Activated naive CD8-positive, alpha-beta T cell treated with anti-CD3 and anti-CD28 coated beads, Interleukin-2, amount 50 U/mL, for 24 hours (primary cell): ENCODE measurements around the gene PBX2.
"Not testable (repeated sequence)": the region's sequence is repeated elsewhere in the genome, so short reads cannot be mapped to it uniquely, and the experiment has no call there.

Source experiments
- ATAC-seq: fragments of 150-1000 bp; cut with Tn5 transposase; one replicate; pipeline ENCODE4 v1.10.0; 2021
- DNase-seq: peaks from one replicate; pipeline ENCODE4 v3.0.0; 2021
- H3K27ac Mint-ChIP-seq: one replicate; pipeline ENCODE4 v1.8.0; 2021; ENCODE audit warnings: mild to moderate bottlenecking, mixed read lengths
- H3K27me3 Mint-ChIP-seq: one replicate; pipeline ENCODE4 v1.8.0; 2021; ENCODE audit warnings: mixed read lengths
- H3K36me3 Mint-ChIP-seq: one replicate; pipeline ENCODE4 v1.8.0; 2021; ENCODE audit warnings: low read depth, mixed read lengths
- H3K4me1 Mint-ChIP-seq: one replicate; pipeline ENCODE4 v1.8.0; 2021; ENCODE audit warnings: mixed read lengths
- H3K4me3 Mint-ChIP-seq: one replicate; pipeline ENCODE4 v1.8.0; 2021; ENCODE audit warnings: mild to moderate bottlenecking, moderate library complexity, mixed read lengths
- H3K9me3 Mint-ChIP-seq: one replicate; pipeline ENCODE4 v1.8.0; 2021; ENCODE audit warnings: mixed read lengths

The PBX2 gene

DNA sequence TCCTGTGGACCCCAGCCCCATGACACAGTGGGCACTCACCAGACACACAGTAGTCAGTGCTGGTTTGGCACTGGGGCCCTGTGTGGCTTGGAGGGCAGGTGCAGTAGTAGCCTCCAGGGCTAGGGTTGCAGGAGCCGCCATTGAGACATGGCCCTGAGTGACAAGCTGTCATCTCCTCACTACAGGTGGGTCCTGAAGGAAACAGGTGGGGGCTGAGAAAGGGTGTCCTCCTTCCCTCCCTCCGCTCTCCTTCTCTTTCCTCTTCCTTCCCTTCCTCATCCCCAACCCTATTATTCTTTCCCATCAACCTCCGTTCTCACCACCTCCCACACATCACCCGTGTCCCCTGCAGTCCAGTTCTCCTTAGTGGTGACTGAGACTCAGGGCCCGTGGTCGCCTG is 23.6 kb upstream of the PBX2 start:
- ATAC-seq (no peak), DNase-seq (no peak)
- no peaks in the 10 kb centered on the region for H3K4me1 Mint-ChIP-seq
- no peaks in the 10 kb centered on the region for H3K9me3 Mint-ChIP-seq
- no peak overlapping the region for H3K4me3 Mint-ChIP-seq
- no peaks in the 10 kb centered on the region for H3K36me3 Mint-ChIP-seq
- H3K27me3 Mint-ChIP-seq = peaks cover 2% of the 10 kb centered on the region
- H3K27ac Mint-ChIP-seq = no peak overlapping the region

DNA sequence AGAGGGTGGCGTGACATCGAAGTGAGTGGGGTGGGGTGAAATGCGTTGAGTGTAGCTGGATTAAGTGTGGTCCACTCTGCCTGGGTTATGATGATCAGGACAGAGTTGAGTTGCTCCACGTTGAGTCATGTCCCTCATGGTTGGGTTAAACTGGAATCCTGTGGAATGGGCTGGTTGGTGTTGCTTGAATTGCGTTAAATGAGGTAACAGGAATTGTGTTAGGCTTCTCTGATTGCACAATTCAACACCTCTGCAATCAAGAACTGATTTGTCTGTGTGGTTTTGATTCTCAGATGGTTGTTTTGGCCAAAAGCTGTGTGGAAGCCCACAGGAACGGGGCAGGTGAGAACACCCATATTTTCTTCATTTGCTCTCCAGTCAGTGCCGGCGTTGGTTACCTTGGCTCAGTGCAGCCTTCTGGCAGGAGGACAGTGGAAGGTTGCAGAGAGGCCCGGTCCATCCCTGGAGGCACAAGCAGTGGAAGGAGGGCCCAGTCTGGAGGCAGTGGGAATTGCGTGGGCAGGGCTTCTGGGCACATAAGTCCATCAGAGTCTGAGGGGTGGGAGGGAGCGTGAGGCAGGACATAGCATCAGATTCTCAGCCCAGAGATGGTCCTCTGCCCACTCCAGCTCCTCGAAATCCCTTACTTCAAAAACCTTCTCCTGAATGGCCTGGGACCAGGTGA is 22.2 kb upstream of the PBX2 start:
- Mint-ChIP-seq H3K4me1 (no peaks in the 10 kb centered on the region), H3K4me3 (no peak overlapping the region), H3K27ac (no peak overlapping the region), H3K27me3 (no peaks in the 10 kb centered on the region), H3K36me3 (no peaks in the 10 kb centered on the region), H3K9me3 (no peaks in the 10 kb centered on the region)
- no peak for ATAC-seq
- DNase-seq = no peak

DNA sequence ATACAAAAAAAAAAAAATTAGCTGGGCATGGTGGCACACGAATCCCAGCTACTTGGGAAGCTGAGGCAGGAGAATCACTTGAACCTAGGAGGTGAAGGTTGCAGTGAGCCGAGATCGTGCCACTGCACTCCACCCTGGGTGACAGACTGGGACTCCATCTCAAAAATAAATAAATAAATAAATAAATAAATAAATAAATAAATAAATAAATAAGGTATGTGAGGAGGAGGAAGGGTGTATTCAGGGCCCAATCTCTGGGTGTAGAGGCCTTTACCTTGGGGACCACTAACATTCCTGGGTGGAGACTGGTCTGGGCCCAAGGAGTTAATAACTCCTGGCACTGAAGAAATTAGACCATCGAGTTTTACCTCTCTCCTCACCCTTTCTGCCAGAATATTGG is 21.4 kb upstream of the PBX2 start:
- not testable (repeated sequence) for ATAC-seq, DNase-seq, H3K9me3 Mint-ChIP-seq, H3K36me3 Mint-ChIP-seq, H3K4me1 Mint-ChIP-seq, H3K27ac Mint-ChIP-seq, H3K27me3 Mint-ChIP-seq, H3K4me3 Mint-ChIP-seq

DNA sequence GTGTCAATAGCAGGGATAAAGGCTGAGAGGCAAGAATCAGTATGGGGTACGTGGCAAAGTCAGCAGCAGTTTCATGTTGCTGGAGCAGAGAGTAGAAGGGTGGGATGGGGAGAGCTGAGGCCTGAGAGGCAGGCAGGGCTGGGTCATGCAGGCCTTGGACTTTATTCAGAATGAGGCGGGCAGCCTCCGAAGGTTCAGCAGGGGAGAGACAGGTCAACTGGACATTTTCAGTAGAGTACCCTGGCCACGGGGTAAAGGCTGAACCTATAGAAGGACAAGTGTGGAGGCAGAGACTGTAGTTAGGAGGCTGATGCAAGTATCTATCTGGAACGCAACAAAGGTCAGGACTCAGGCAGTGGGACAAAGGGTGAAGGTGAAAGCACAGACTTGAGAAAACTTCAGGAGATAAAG is 20.2 kb upstream of the PBX2 start:
- no peak overlapping the region for H3K27ac Mint-ChIP-seq
- no peaks in the 10 kb centered on the region for H3K36me3 Mint-ChIP-seq
- ATAC-seq = no peak
- no peaks in the 10 kb centered on the region for H3K27me3 Mint-ChIP-seq
- DNase-seq = no peak
- H3K4me3 Mint-ChIP-seq = no peak overlapping the region
- H3K4me1 Mint-ChIP-seq = no peaks in the 10 kb centered on the region
- no peaks in the 10 kb centered on the region for H3K9me3 Mint-ChIP-seq

DNA sequence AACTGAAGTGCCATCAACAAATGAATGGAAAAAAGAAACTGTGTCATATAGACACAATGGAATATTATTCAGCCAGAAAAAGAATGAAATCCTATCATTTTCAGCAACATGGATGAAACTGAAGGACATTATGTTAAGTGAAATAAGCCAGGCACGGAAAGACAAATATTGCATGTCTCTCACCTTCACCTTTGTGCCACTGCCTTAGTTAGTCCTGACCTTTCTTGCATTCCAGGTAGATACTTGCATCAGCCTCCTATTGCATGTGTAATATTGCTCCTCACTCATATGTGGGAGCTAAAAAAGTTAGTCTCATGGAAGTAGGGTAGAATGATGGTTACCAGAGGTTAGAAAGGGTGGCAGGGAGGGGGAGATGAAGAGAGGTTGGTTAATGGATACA is 19.0 kb upstream of the PBX2 start:
- H3K27me3 Mint-ChIP-seq = no peaks in the 10 kb centered on the region

DNA sequence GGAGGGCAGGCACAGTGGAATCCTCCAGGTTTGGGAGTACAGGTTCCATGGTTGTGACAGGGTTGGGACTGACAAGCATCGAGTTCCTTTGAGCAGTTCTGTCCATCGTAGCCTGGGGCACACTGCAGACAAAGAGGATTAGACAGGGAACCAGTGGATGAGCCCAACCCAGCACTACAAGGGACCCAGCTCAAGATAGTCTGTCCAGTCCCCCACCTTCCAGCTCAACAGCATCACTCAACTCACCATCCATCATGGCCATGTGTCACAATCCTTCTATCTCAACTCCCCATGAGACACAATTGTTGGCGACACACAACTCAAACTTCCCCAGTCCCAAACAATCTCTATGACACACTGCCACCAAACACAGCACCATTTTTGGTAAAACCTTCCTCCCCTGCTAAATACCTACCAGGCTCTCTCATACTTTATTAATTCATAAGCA is 14.3 kb upstream of the PBX2 start:
- no peaks in the 10 kb centered on the region for H3K9me3 Mint-ChIP-seq
- no peaks in the 10 kb centered on the region for H3K4me1 Mint-ChIP-seq
- H3K27ac Mint-ChIP-seq = no peak overlapping the region
- no peak for DNase-seq
- ATAC-seq = no peak
- H3K36me3 Mint-ChIP-seq = no peaks in the 10 kb centered on the region
- no peaks in the 10 kb centered on the region for H3K27me3 Mint-ChIP-seq
- H3K4me3 Mint-ChIP-seq = no peak overlapping the region

More for the DNA sequence above, 19.0 kb upstream of the PBX2 start:
- H3K9me3 Mint-ChIP-seq = no peaks in the 10 kb centered on the region
- no peak overlapping the region for H3K27ac Mint-ChIP-seq
- H3K36me3 Mint-ChIP-seq = no peaks in the 10 kb centered on the region
- no peak for ATAC-seq
- no peaks in the 10 kb centered on the region for H3K4me1 Mint-ChIP-seq
- no peak overlapping the region for H3K4me3 Mint-ChIP-seq
- DNase-seq = no peak

DNA sequence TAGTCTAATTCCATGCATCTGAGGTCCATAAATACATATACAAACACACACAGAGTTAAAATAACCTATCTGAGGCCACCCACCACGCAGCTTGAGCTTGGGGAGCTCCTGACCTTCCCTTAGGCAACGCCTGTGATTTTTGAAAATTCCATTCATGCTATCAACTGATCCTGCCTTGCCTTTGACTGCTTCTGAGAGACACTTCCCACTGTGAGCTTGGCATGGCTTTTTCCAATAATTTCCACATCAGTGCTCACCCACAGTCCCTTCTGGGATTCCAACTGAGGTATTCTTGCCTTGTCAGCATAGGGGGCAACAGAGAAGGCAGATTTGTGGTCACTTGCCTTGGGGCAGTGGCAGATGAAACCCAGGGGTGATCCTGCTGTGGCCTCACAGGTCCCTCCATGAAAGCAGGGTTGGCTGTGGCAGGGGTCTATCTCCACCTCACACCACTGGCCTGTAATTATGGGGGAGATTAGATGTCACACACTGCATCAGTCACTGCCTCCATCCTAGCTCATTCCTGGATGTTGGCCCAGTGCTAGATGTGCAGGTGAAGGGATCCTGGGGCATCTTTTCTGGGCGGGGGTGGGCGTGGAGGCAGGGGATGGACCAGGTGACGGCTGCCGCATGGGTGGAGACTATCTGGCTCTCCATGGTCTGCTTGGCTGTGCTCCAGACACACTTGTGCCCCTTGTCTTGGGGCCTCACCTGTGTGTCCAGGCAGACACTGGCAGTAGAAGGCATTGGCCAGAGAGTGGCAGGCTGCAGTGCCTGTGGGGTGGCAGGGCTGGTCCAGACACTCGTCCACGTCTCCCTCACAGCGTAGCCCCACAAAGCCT is 13.6 kb upstream of the PBX2 start:
- no peak overlapping the region for H3K27ac Mint-ChIP-seq
- H3K4me3 Mint-ChIP-seq = no peak overlapping the region
- no peak for ATAC-seq
- no peaks in the 10 kb centered on the region for H3K27me3 Mint-ChIP-seq
- DNase-seq = no peak
- H3K9me3 Mint-ChIP-seq = no peaks in the 10 kb centered on the region
- no peaks in the 10 kb centered on the region for H3K36me3 Mint-ChIP-seq
- H3K4me1 Mint-ChIP-seq = no peaks in the 10 kb centered on the region

DNA sequence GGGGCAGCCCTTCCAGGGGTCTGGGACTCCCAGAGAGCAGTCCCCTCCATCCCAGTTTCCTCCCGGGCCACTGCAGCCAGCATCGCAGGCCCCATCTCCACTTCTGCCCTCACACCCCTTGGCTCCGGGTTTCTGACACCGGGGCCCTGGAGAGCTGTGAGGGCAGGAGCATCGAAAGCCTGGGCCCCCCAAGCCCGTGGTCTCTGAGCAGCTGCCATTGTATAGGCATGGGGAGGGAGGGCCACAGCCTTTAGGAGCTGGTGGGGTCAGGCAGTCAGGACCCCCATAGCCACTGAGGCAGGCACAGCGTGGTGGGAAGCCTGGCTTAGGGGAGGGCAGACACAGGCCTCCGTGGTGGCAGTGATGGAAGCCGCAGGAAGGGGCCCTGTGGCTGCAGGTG is 12.2 kb upstream of the PBX2 start:
- ATAC-seq (no peak), DNase-seq (no peak)
- Mint-ChIP-seq H3K4me3 (no peak overlapping the region), H3K4me1 (no peaks in the 10 kb centered on the region), H3K27ac (no peak overlapping the region), H3K36me3 (no peaks in the 10 kb centered on the region), H3K9me3 (no peaks in the 10 kb centered on the region), H3K27me3 (no peaks in the 10 kb centered on the region)

DNA sequence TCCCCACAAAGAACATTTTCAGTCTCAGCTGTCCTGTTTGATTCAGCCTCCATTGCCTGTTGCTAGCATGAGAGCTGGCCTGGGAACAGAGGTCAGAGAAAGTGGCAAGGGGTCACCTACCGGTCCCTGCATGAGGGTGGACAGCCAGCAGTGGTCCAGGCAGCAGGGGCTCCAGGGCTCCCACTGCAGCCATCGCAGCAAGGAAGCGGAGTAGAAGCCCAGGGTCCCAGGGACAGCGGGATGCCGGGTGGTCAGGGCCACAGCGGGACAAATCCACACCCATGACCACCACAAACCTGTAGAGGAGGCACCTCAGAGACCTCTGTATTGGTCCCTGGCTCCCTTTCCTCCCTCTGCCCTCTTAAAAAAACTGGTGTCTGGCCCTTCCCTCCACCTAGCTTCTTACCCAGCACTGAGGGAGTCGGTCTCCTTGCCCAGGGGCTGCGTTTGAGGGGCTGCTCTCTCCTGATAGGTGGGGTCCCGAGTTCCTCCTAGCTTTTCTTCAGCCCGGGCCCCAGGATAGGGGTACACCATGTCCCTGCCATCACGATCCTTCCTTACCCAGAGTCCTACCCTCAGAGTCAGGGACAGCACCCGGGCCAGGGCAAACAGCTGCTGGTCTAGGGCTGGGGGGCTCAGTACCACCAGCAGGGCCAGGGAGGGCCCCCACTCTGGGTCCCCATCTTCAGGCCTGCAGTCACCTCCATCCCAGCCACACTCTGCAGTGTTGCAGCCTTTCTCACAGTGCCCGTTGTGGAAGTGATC is 10.9 kb upstream of the PBX2 start:
- Mint-ChIP-seq H3K27me3 (no peaks in the 10 kb centered on the region), H3K36me3 (no peaks in the 10 kb centered on the region)

DNA sequence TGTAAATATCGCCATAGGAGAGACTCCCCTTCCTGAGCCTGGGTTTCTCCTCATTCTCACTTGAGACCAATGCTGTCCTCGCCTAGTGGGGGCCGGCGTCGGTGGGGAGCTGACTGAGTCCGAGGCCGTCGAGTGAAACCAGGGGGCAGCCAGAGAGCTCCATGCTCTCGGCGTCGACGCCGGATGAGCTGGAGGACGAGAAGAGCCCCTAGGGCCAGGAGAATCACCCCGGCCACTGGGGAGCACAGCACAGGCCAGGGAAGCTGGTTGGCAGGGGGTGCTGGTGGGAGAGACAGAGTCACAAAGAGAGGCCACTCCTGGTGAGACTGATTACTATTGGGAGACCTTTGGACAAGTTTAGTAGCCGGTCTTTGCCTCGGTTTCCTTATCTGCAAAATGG is 8.9 kb upstream of the PBX2 start:
- no peaks in the 10 kb centered on the region for H3K36me3 Mint-ChIP-seq
- DNase-seq = no peak
- no peaks in the 10 kb centered on the region for H3K9me3 Mint-ChIP-seq
- no peak overlapping the region for H3K27ac Mint-ChIP-seq
- ATAC-seq = no peak
- no peaks in the 10 kb centered on the region for H3K27me3 Mint-ChIP-seq
- H3K4me1 Mint-ChIP-seq = peaks cover 24% of the 10 kb centered on the region
- no peak overlapping the region for H3K4me3 Mint-ChIP-seq

More for the DNA sequence above, 10.9 kb upstream of the PBX2 start:
- ATAC-seq (no peak), DNase-seq (no peak)
- no peaks in the 10 kb centered on the region for H3K9me3 Mint-ChIP-seq
- peaks cover 10% of the 10 kb centered on the region for H3K4me1 Mint-ChIP-seq
- H3K27ac Mint-ChIP-seq = no peak overlapping the region
- no peak overlapping the region for H3K4me3 Mint-ChIP-seq

DNA sequence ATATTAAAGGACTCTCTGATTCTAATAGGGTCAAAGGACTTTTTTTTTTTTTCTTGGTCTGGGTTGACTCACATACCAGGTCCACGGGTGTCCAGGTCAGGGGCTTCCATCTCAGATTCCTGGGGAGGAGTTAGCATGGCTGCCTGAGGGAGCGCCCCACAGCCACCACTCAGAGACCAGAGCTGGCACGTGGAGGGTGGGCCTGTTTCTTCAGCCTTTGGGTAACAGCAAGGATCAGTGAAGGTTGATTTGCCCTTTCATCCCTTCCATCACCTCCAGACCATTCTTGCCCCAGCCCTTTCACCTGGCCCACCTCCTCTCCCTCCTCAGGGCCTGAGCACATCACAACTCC is 8.3 kb upstream of the PBX2 start:
- DNase-seq (no peak), ATAC-seq (no peak)
- no peak overlapping the region for H3K4me3 Mint-ChIP-seq
- H3K9me3 Mint-ChIP-seq = no peaks in the 10 kb centered on the region
- H3K36me3 Mint-ChIP-seq = no peaks in the 10 kb centered on the region
- peaks cover 30% of the 10 kb centered on the region for H3K4me1 Mint-ChIP-seq
- no peaks in the 10 kb centered on the region for H3K27me3 Mint-ChIP-seq
- no peak overlapping the region for H3K27ac Mint-ChIP-seq

DNA sequence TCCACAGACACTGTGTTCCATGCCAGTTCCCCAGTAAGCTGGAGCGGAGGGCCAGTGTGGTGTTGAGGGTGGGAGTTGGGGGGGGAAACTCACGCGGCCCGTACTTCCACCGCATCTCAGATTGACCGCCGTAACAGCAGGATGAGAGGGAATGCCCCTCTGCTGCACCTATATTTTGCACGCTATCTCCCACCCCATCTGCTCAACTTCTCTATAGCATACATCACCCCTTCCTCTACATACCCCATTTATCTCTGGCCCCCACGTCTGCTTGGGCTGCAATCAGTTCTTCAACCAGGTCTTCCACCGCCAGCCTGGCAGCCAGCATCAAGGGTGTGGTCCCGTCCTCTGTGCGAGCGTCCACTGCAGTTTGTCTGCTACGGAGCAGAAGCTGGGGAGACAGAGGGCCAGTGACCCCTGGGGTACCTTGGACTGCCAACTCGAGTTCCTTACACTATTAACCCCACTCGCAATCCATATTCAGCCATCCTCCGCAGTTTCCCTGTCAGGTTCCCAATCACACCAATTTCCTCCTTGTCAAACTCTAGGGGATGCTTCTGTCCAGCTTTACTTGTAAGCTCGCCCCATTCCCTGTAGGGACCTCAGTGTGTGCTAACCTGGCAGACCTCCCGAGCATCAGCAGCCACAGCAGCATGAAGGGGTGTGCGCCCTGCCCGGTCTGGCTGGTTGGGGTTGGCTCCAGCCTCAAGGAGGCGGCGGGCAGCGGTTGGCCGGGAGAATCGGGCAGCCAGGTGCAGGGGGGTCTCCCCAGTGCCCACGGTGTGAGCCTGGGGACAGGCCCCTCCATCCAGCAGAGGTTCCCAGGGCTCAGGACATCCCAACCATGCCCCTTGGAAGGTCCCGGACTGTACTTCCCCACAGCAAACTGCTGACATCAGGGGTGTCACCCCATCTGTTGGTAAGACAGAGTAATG is 6.9 kb upstream of the PBX2 start:
- H3K27me3 Mint-ChIP-seq = no peaks in the 10 kb centered on the region

DNA sequence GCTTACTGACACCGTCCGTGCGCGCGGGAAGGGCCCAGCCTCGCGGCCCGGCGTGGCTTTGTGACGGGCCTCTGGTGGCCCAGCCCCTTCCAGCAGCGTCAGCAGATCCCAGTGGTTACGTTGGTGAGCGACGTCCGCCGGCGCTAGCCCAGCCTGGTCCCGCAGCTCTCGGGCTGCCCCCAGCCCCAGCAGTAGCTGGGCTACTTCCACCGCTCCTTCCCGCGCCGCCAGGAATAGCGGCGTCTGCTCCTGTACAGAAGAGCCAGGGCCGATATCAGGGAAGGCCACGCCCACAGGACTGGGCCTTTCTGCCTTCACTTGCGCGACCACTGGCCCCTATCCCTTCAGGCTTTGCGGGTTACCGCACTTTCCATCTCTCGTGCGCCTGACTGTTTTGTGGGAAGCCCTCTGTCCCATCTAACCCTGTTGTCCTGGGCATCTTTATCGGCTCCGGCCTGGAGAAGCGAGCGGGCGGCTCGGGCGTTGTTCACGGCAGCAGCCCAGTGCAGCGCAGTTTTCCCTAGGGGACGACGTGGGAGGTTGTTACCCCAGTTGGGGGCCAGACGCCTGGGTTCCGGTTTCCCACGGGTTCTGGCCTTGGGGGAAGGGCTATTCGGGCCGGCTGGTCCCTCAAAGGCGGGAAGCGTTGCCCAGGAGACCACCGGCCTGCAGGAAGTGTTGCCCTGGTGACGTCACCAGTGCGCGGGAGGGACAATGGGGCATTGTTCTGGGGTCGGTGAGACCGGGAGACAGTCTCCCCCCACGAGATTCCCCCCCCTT is 6.1 kb upstream of the PBX2 start:
- Mint-ChIP-seq H3K27ac (peak overlapping the region; percentile 97), H3K4me1 (peaks cover 44% of the 10 kb centered on the region), H3K36me3 (no peaks in the 10 kb centered on the region), H3K27me3 (no peaks in the 10 kb centered on the region), H3K4me3 (peak overlapping the region; percentile 93), H3K9me3 (no peaks in the 10 kb centered on the region)
- ATAC-seq (peak; percentile 88), DNase-seq (peak; percentile 83)

More for the DNA sequence above, 6.9 kb upstream of the PBX2 start:
- no peak for DNase-seq
- no peaks in the 10 kb centered on the region for H3K36me3 Mint-ChIP-seq
- no peak for ATAC-seq
- H3K4me3 Mint-ChIP-seq = peak overlapping the region; percentile 93
- peak overlapping the region; percentile 97 for H3K27ac Mint-ChIP-seq
- peaks cover 37% of the 10 kb centered on the region for H3K4me1 Mint-ChIP-seq
- H3K9me3 Mint-ChIP-seq = no peaks in the 10 kb centered on the region

DNA sequence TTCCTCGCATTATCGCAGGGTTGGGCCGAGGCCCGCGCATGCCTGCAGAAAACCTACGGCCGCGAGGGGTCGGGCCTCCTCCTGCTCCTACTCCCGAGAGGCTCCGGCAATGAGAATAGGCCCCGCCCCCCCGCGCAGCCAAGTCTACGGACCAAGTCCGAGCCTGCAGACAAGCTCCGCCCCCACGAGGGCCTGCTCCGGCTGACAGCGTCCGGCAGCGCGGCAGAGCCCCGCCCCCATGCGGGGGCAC is 5.6 kb upstream of the PBX2 start:
- peak overlapping the region; percentile 93 for H3K4me3 Mint-ChIP-seq
- DNase-seq (peak; percentile 100), ATAC-seq (peak; percentile 90)
- H3K36me3 Mint-ChIP-seq = peaks cover 1% of the 10 kb centered on the region
- peaks cover 47% of the 10 kb centered on the region for H3K4me1 Mint-ChIP-seq
- H3K9me3 Mint-ChIP-seq = no peaks in the 10 kb centered on the region
- H3K27me3 Mint-ChIP-seq = no peaks in the 10 kb centered on the region
- H3K27ac Mint-ChIP-seq = peak overlapping the region; percentile 93
